ENCODE measurements around the gene ZNF687. TPM values are rescaled to one million over a fixed set of nuclear protein-coding genes. Genes with fewer than 3 reads are reported as not detected.

Gene ZNF687
- total RNA-seq, 2 experiments from 2014 or later = 25.5 to 26.6 TPM

- no peak for DNase-seq
- Mint-ChIP-seq H3K27me3 (ENCODE audit: low read depth) (no peaks in the 10 kb centered on the region), H3K36me3 (ENCODE audit: low read depth) (peaks cover under 1% of the 10 kb centered on the region), H3K4me3 (no peak overlapping the region), H3K9me3 (ENCODE audit: insufficient read depth) (no peaks in the 10 kb centered on the region), H3K4me1 (ENCODE audit: low read depth) (peaks cover 3% of the 10 kb centered on the region), H3K27ac (no peak overlapping the region)
- ATAC-seq = no peak
- POLR2A ChIA-PET = interaction anchor here (0.7 kb wide), 1 partner anchor 48 kb away, joined by 3 read pairs; no protein-coding TSS in a partner anchor
- CTCF ChIA-PET = interaction anchor here (0.8 kb wide), 1 partner anchor 54 kb away, joined by 4 read pairs; no protein-coding TSS in a partner anchor
These were observed 52.7 kb downstream of the ZNF687 start for GRCh38 chr1:151334822-151335221.

GRCh38 chr1:151336556-151336955, 54.5 kb downstream of the ZNF687 start:
- no peak overlapping the region for H3K4me3 Mint-ChIP-seq
- H3K36me3 Mint-ChIP-seq (ENCODE audit: low read depth) = peaks cover 2% of the 10 kb centered on the region
- ChIA-PET POLR2A (interaction anchor here (1.6 kb wide), 1 partner anchor 9 kb away, joined by 5 read pairs; the partner anchor contains the start of gene PI4KB), CTCF (interaction anchor here (1.3 kb wide), 1 partner anchor 36 kb away, joined by 5 read pairs; no protein-coding TSS in a partner anchor)
- no peak for ATAC-seq
- no peak overlapping the region for H3K27ac Mint-ChIP-seq
- H3K27me3 Mint-ChIP-seq (ENCODE audit: low read depth) = no peaks in the 10 kb centered on the region
- DNase-seq = no peak
- H3K4me1 Mint-ChIP-seq (ENCODE audit: low read depth) = peaks cover 10% of the 10 kb centered on the region
- H3K9me3 Mint-ChIP-seq (ENCODE audit: insufficient read depth) = no peaks in the 10 kb centered on the region

- DNase-seq (peak; percentile 68), ATAC-seq (peak; percentile 80)
- H3K4me1 Mint-ChIP-seq (ENCODE audit: low read depth) = peaks cover 18% of the 10 kb centered on the region
- no peaks in the 10 kb centered on the region for H3K9me3 Mint-ChIP-seq (ENCODE audit: insufficient read depth)
- H3K27ac Mint-ChIP-seq = peak overlapping the region; percentile 0
- no peak overlapping the region for H3K4me3 Mint-ChIP-seq
- ChIA-PET POLR2A (interaction anchor here (0.6 to 2.1 kb wide), 4 partner anchors 14 to 89 kb away, joined by 3 to 12 read pairs (median 4); partner anchors contain the start of gene PI4KB), CTCF (interaction anchor here (0.6 to 5.4 kb wide), 47 partner anchors 9 to 693 kb away, joined by 3 to 104 read pairs (median 5); partner anchors contain the start of genes CGN, LYSMD1, PI4KB and PSMD4)
- H3K36me3 Mint-ChIP-seq (ENCODE audit: low read depth) = peaks cover 33% of the 10 kb centered on the region
- H3K27me3 Mint-ChIP-seq (ENCODE audit: low read depth) = no peaks in the 10 kb centered on the region
These were observed 59.0 kb downstream of the ZNF687 start for GRCh38 chr1:151340870-151341754.

Other genes with a start within 250 kb of the ZNF687 start
- 1 to 10 TPM; 1.1 to 1.8 TPM for gene BNIPL, start 245.7 kb upstream of the ZNF687 start, total RNA-seq
- 1 to 10 TPM; 1.3 TPM for gene C1orf56, start 234.5 kb upstream of the ZNF687 start, total RNA-seq
- gene CDC42SE1, start 222.7 kb upstream of the ZNF687 start, total RNA-seq = 100 to 1,000 TPM; 238 to 245 TPM
- gene MLLT11, start 221.9 kb upstream of the ZNF687 start, total RNA-seq = 1 to 10 TPM; 5.7 to 6.0 TPM
- 10 to 100 TPM; 32.7 to 34.4 TPM for gene GABPB2, start 211.5 kb upstream of the ZNF687 start, total RNA-seq
- 1 to 10 TPM; 1.9 to 2.2 TPM for gene SEMA6C, start 135.7 kb upstream of the ZNF687 start, total RNA-seq
- 10 to 100 TPM; 18.5 to 20.0 TPM for gene TNFAIP8L2, start 125.7 kb upstream of the ZNF687 start, total RNA-seq
- gene LYSMD1, start 116.4 kb upstream of the ZNF687 start, total RNA-seq = 1 to 10 TPM; 3.7 to 4.3 TPM
- gene SCNM1, start 116.2 kb upstream of the ZNF687 start, total RNA-seq = 10 to 100 TPM; 53.0 to 55.9 TPM
- 1 to 10 TPM; 2.2 to 3.4 TPM for gene TMOD4, start 106.3 kb upstream of the ZNF687 start, total RNA-seq
- gene VPS72, start 92.1 kb upstream of the ZNF687 start, total RNA-seq = 10 to 100 TPM; 59.8 to 61.7 TPM
- 10 to 100 TPM; 64.9 to 69.2 TPM for gene PIP5K1A, start 83.7 kb upstream of the ZNF687 start, total RNA-seq
- 100 to 1,000 TPM; 194 to 210 TPM for gene PSMD4, start 27.6 kb upstream of the ZNF687 start, total RNA-seq
- gene PI4KB, start 45.1 kb downstream of the ZNF687 start, total RNA-seq = 10 to 100 TPM; 56.0 to 70.2 TPM
- 10 to 100 TPM; 59.3 to 63.9 TPM for gene RFX5, start 65.0 kb downstream of the ZNF687 start, total RNA-seq
- not detected for gene SELENBP1, start 90.4 kb downstream of the ZNF687 start, total RNA-seq
- 100 to 1,000 TPM; 292 to 303 TPM for gene PSMB4, start 117.3 kb downstream of the ZNF687 start, total RNA-seq
- gene POGZ, start 177.2 kb downstream of the ZNF687 start, total RNA-seq = 10 to 100 TPM; 67.7 to 68.5 TPM
- gene CGN, start 229.1 kb downstream of the ZNF687 start, total RNA-seq = under 1 TPM; 0.34 to 0.82 TPM

All from activated CD8-positive, alpha-beta T cell treated with anti-CD3 and anti-CD28 coated beads, Interleukin-2, amount 10 ng/mL, durations not matched to agents 7 days and 5 days (primary cell).